Measurements from ENCODE around the gene RGS8. TPM values are rescaled to one million over a fixed set of nuclear protein-coding genes. Genes with fewer than 3 reads are reported as not detected.

RGS8 gene
- total RNA-seq, 2 experiments from 2014 or later: not detected

Other genes with a start within 250 kb of the RGS8 start
- gene RGSL1, start 234.4 kb downstream of the RGS8 start, total RNA-seq: not detected
- 1 to 10 TPM; 8.4 to 8.8 TPM for gene RNASEL, start 95.3 kb downstream of the RGS8 start, total RNA-seq
- gene RGS16, start 80.2 kb downstream of the RGS8 start, total RNA-seq: 1 to 10 TPM; 6.4 to 6.9 TPM
- 1 to 10 TPM; 3.7 to 5.0 TPM for gene NPL, start 105.2 kb upstream of the RGS8 start, total RNA-seq
- gene DHX9, start 154.8 kb upstream of the RGS8 start, total RNA-seq: 100 to 1,000 TPM; 163 to 171 TPM